ENCODE data around the gene TLN1. TPM values are rescaled to one million over a fixed set of nuclear protein-coding genes. Genes with fewer than 3 reads are reported as not detected.

TLN1 gene
- polyA plus RNA-seq, 1 experiment: 399 TPM

DNA sequence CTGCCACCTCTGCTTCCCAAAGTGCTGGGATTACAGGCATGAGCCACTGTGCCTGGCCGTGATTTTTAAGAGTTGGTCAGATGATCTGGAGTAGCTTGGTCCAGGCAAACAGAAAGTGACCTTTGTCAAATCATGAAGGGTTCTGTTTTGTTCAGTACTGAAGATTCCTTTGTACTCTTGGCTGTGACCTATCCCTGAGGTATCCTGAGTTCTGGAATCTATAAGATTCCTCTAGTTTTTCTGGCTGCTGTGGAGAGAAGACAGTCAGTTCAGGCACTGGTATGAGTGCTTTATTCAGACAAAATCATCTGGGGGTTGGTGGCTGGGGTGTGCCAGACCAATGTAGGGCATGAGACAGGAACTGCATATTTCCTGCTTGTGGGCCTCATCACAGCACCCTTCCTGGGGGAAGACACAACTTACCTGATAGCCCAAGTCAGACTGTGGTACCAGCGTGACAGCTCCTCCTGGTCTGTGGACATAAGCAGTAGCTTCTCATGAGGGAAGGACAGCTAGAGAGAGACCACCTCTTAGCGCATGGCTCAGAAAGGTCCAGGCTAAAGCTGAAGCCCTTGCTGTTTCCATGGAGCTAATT lies 70.1 kb downstream of the TLN1 start:
- H3K36me3 ChIP-seq (ENCODE audit: control insufficient read depth, insufficient read depth, low read length): peaks cover 3% of the 10 kb centered on the region

GRCh38 chr9:35660966-35661415 lies 71.0 kb downstream of the TLN1 start:
- POLR2A ChIA-PET: interaction anchor here (0.7 kb wide), 1 partner anchor 149 kb away, joined by 4 read pairs; no protein-coding TSS in a partner anchor
- H3K36me3 ChIP-seq (ENCODE audit: control insufficient read depth, insufficient read depth, low read length): peaks cover 3% of the 10 kb centered on the region
- DNase-seq (ENCODE audit: low read depth): no peak
- CTCF ChIA-PET: interaction anchor here (0.5 to 6.5 kb wide), 17 partner anchors 10 to 533 kb away, joined by 3 to 74 read pairs (median 3); partner anchors contain the start of genes CREB3, TLN1 and TPM2
- no peak overlapping the region for H3K4me3 ChIP-seq (ENCODE audit: low read depth, low read length)
- TF ChIP-seq, protein P1, sequence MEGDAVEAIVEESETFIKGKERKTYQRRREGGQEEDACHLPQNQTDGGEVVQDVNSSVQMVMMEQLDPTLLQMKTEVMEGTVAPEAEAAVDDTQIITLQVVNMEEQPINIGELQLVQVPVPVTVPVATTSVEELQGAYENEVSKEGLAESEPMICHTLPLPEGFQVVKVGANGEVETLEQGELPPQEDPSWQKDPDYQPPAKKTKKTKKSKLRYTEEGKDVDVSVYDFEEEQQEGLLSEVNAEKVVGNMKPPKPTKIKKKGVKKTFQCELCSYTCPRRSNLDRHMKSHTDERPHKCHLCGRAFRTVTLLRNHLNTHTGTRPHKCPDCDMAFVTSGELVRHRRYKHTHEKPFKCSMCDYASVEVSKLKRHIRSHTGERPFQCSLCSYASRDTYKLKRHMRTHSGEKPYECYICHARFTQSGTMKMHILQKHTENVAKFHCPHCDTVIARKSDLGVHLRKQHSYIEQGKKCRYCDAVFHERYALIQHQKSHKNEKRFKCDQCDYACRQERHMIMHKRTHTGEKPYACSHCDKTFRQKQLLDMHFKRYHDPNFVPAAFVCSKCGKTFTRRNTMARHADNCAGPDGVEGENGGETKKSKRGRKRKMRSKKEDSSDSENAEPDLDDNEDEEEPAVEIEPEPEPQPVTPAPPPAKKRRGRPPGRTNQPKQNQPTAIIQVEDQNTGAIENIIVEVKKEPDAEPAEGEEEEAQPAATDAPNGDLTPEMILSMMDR (IDR thresholded peaks at IDR 0.05; ENCODE audit: insufficient read depth, low read depth, low read length): peak; percentile 73
- H3K27me3 ChIP-seq (ENCODE audit: control insufficient read depth, insufficient read depth, low read length): no peaks in the 10 kb centered on the region

More for the DNA sequence above, 70.1 kb downstream of the TLN1 start:
- no peak overlapping the region for H3K4me3 ChIP-seq (ENCODE audit: low read depth, low read length)
- no peaks in the 10 kb centered on the region for H3K27me3 ChIP-seq (ENCODE audit: control insufficient read depth, insufficient read depth, low read length)
- CTCF ChIA-PET: interaction anchor here (0.5 to 6.5 kb wide), 15 partner anchors 9 to 534 kb away, joined by 3 to 74 read pairs (median 3); partner anchors contain the start of genes CREB3, TLN1 and TPM2
- POLR2A ChIA-PET: interaction anchor here (0.7 kb wide), 1 partner anchor 150 kb away, joined by 4 read pairs; no protein-coding TSS in a partner anchor
- DNase-seq (ENCODE audit: low read depth): no peak
- TF ChIP-seq, protein P1 (IDR thresholded peaks at IDR 0.05; ENCODE audit: insufficient read depth, low read depth, low read length): no peak

GRCh38 chr9:35659340-35659739 lies 72.7 kb downstream of the TLN1 start:
- no peak for DNase-seq (ENCODE audit: low read depth)
- Histone ChIP-seq H3K36me3 (ENCODE audit: control insufficient read depth, insufficient read depth, low read length) (peaks cover 3% of the 10 kb centered on the region), H3K27me3 (ENCODE audit: control insufficient read depth, insufficient read depth, low read length) (no peaks in the 10 kb centered on the region), H3K4me3 (ENCODE audit: low read depth, low read length) (no peak overlapping the region; the same call in 1 of the 2 replicates)
- CTCF ChIA-PET: interaction anchor here (0.6 to 6.5 kb wide), 12 partner anchors 10 to 167 kb away, joined by 3 to 74 read pairs (median 10); partner anchors contain the start of genes CREB3, TESK1 and TLN1
- POLR2A ChIA-PET: interaction anchor here (0.5 to 0.6 kb wide), 3 partner anchors 19 to 583 kb away, joined by 3 to 4 read pairs (median 3); no protein-coding TSS in a partner anchor
- TF ChIP-seq, protein P1 (IDR thresholded peaks at IDR 0.05; ENCODE audit: insufficient read depth, low read depth, low read length): no peak

GRCh38 chr9:35658968-35659220 lies 73.1 kb downstream of the TLN1 start:
- POLR2A ChIA-PET: interaction anchor here (0.5 to 0.6 kb wide), 3 partner anchors 19 to 583 kb away, joined by 3 to 4 read pairs (median 3); no protein-coding TSS in a partner anchor
- CTCF ChIA-PET: interaction anchor here (0.6 to 6.5 kb wide), 12 partner anchors 10 to 168 kb away, joined by 3 to 74 read pairs (median 7); partner anchors contain the start of genes CREB3, TESK1 and TLN1
- no peak for DNase-seq (ENCODE audit: low read depth)
- Histone ChIP-seq H3K36me3 (ENCODE audit: control insufficient read depth, insufficient read depth, low read length) (peaks cover 3% of the 10 kb centered on the region), H3K27me3 (ENCODE audit: control insufficient read depth, insufficient read depth, low read length) (no peaks in the 10 kb centered on the region), H3K4me3 (ENCODE audit: low read depth, low read length) (peak overlapping the region; percentile 69)
- TF ChIP-seq, protein P1 (IDR thresholded peaks at IDR 0.05; ENCODE audit: insufficient read depth, low read depth, low read length): no peak

All from BJ (cell line).